ENCODE data around the gene SHBG. TPM values are rescaled to one million over a fixed set of nuclear protein-coding genes. Genes with fewer than 3 reads are reported as not detected.

SHBG gene
- total and polyA plus RNA-seq, 2 of the 4 experiments (the other 2 are of a cell fraction) = 0.36 to 0.38 TPM

- Histone ChIP-seq H3K27me3 (ENCODE audit: control insufficient read depth, insufficient read depth, low read length) (no peaks in the 10 kb centered on the region), H2BK20ac (ENCODE audit: low read depth, low read length) (no peak overlapping the region), H3K4me2 (ENCODE audit: low read depth, low read length) (no peak overlapping the region), H3K4ac (ENCODE audit: low read depth, low read length) (no peak overlapping the region), H2BK15ac (ENCODE audit: low read depth, low read length) (no peak overlapping the region), H3K18ac (ENCODE audit: low read depth, low read length) (no peak overlapping the region), H4K91ac (ENCODE audit: insufficient read depth, low read depth, low read length) (no peak overlapping the region), H3K23ac (ENCODE audit: low read depth, low read length) (no peak overlapping the region), H3K36me3 (ENCODE audit: control insufficient read depth, insufficient read depth, low read length) (peaks cover 42% of the 10 kb centered on the region), H3K79me1 (ENCODE audit: low read depth in 1 of 2, low read length in 2 of 2) (peaks cover 7 to 24% of the 10 kb centered on the region in 2 experiments; a peak in 3 of 4 replicates), H3K9me3 (ENCODE audit: control insufficient read depth, insufficient read depth, low read length) (peaks cover 9% of the 10 kb centered on the region), H3K27ac (ENCODE audit: insufficient read depth, low read length) (no peak overlapping the region), H4K8ac (ENCODE audit: low read depth in 2 of 2, low read length in 2 of 2) (no peak overlapping the region), H2BK120ac (ENCODE audit: low read depth, low read length) (no peak overlapping the region), H2AFZ (replicated peaks; ENCODE audit: low read length, poor library complexity) (no peak overlapping the region), H3K14ac (replicated peaks; ENCODE audit: low read depth, low read length) (no peak overlapping the region), H3K4me1 (ENCODE audit: control insufficient read depth, insufficient read depth, low read length) (no peaks in the 10 kb centered on the region), H4K5ac (ENCODE audit: low read depth, low read length) (no peak overlapping the region), H2AK9ac (replicated peaks; ENCODE audit: low read depth, low read length, poor library complexity) (no peak overlapping the region), H3K9ac (ENCODE audit: low read depth, low read length) (no peak overlapping the region), H2BK5ac (ENCODE audit: low read depth, low read length, poor library complexity, severe bottlenecking) (no peak overlapping the region), H3K4me3 (ENCODE audit: insufficient read depth, low read depth, low read length) (no peak overlapping the region), H4K20me1 (ENCODE audit: insufficient read depth, low read length) (peaks cover 3% of the 10 kb centered on the region; the same call in 1 of the 2 replicates), H3K56ac (ENCODE audit: extremely low read depth, insufficient read depth, low read length) (no peak overlapping the region), H3K9me1 (ENCODE audit: insufficient read depth, low read length) (no peaks in the 10 kb centered on the region; the same call in 1 of the 2 replicates), H2AK5ac (ENCODE audit: low read depth, low read length) (no peak overlapping the region)
- ChIA-PET POLR2A (ENCODE audit: unreplicated experiment) (no interaction called here), CTCF (no interaction called here)
- intact Hi-C loops (cut with micrococcal nuclease) (no loop called here), dilution Hi-C loops (cut with HindIII; ENCODE audit: low sequenced_read_pairs, unreplicated experiment) (no loop called here), in situ Hi-C loops (cut with MboI; ENCODE audit: low sequenced_read_pairs) (no loop called here)
- no TSS peak for BruUV-seq (replicated peaks)
- no peak for ATAC-seq (ENCODE audit: low read depth)
- 99% methylated on average over 11 of the region's 14 CpGs; no CpG with 5 or more reads in 1 of the 2 experiments for WGBS, 2 experiments (ENCODE audit: extremely low coverage in 2 of 2, insufficient read length in 1 of 2)
- no peak for DNase-seq
- TF ChIP-seq MAZ (IDR thresholded peaks at IDR 0.05; ENCODE audit: borderline replicate concordance, low read depth, low read length) = no peak
Measured at GRCh38 chr17:7674934-7675333, 45.0 kb downstream of the SHBG start.
